Measurements from ENCODE around the gene FEZF1.
"Not testable (repeated sequence)": the region's sequence is repeated elsewhere in the genome, so short reads cannot be mapped to it uniquely, and the experiment has no call there.

DNA sequence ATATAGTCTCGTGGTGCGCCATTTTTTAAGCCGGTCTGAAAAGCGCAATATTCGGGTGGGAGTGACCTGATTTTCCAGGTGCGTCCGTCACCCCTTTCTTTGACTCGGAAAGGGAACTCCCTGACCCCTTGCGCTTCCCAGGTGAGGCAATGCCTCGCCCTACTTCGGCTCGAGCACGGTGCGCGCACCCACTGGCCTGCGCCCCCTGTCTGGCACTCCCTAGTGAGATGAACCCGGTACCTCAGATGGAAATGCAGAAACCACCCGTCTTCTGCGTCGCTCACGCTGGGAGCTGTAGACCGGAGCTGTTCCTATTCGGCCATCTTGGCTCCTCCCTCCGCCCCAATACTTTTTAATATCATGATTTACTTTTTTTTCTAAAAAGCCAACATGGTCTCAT lies 19.9 kb downstream of the FEZF1 start:
- TF ChIP-seq, protein P1, sequence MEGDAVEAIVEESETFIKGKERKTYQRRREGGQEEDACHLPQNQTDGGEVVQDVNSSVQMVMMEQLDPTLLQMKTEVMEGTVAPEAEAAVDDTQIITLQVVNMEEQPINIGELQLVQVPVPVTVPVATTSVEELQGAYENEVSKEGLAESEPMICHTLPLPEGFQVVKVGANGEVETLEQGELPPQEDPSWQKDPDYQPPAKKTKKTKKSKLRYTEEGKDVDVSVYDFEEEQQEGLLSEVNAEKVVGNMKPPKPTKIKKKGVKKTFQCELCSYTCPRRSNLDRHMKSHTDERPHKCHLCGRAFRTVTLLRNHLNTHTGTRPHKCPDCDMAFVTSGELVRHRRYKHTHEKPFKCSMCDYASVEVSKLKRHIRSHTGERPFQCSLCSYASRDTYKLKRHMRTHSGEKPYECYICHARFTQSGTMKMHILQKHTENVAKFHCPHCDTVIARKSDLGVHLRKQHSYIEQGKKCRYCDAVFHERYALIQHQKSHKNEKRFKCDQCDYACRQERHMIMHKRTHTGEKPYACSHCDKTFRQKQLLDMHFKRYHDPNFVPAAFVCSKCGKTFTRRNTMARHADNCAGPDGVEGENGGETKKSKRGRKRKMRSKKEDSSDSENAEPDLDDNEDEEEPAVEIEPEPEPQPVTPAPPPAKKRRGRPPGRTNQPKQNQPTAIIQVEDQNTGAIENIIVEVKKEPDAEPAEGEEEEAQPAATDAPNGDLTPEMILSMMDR (IDR thresholded peaks at IDR 0.05; ENCODE audit: low read depth, low read length, poor library complexity, severe bottlenecking) = not testable (repeated sequence)
- TF ChIP-seq EZH2phosphoT487 (IDR thresholded peaks at IDR 0.05; ENCODE audit: borderline replicate concordance, low read length) = not testable (repeated sequence)
